ENCODE measurements around the gene YEATS2.

YEATS2 gene

GRCh38 chr3:183790700-183791099, 93.1 kb downstream of the YEATS2 start:
- H3K36me3 ChIP-seq (ENCODE audit: control insufficient read depth in 1 of 2, insufficient read depth in 2 of 2, low read length in 2 of 2), result peaks cover 7 to 50% of the 10 kb centered on the region in 2 donors

GRCh38 chr3:183792976-183793375, 95.4 kb downstream of the YEATS2 start:
- Histone ChIP-seq H3K9ac (ENCODE audit: low read depth in 1 of 2, low read length in 2 of 2) (no peak overlapping the region), H3K27ac (ENCODE audit: low read depth, low read length) (no peak overlapping the region), H3K4me1 (ENCODE audit: control insufficient read depth in 1 of 2, insufficient read depth in 2 of 2, low read length in 2 of 2) (no peaks in the 10 kb centered on the region), H3K36me3 (ENCODE audit: control insufficient read depth in 1 of 2, insufficient read depth in 2 of 2, low read length in 2 of 2) (peaks cover 4 to 39% of the 10 kb centered on the region in 2 donors), H3K9me3 (ENCODE audit: control insufficient read depth in 1 of 2, low read length in 2 of 2) (no peaks in the 10 kb centered on the region), H3K27me3 (ENCODE audit: control insufficient read depth in 1 of 2, insufficient read depth in 2 of 2, low read length in 2 of 2) (no peaks in the 10 kb centered on the region), H3K4me3 (ENCODE audit: low read depth in 1 of 2, low read length in 2 of 2) (no peak overlapping the region)

More at GRCh38 chr3:183790700-183791099, 93.1 kb downstream of the YEATS2 start:
- Histone ChIP-seq H3K4me1 (ENCODE audit: control insufficient read depth in 1 of 2, insufficient read depth in 2 of 2, low read length in 2 of 2) (no peaks in the 10 kb centered on the region), H3K27ac (ENCODE audit: low read depth, low read length) (no peak overlapping the region), H3K9me3 (ENCODE audit: control insufficient read depth in 1 of 2, low read length in 2 of 2) (no peaks in the 10 kb centered on the region), H3K9ac (ENCODE audit: low read depth in 1 of 2, low read length in 2 of 2) (no peak overlapping the region), H3K27me3 (ENCODE audit: control insufficient read depth in 1 of 2, insufficient read depth in 2 of 2, low read length in 2 of 2) (no peaks in the 10 kb centered on the region), H3K4me3 (ENCODE audit: low read depth in 1 of 2, low read length in 2 of 2) (no peak overlapping the region)

GRCh38 chr3:183794452-183794851, 96.9 kb downstream of the YEATS2 start:
- H3K9me3 ChIP-seq (ENCODE audit: control insufficient read depth in 1 of 2, low read length in 2 of 2), result no peaks in the 10 kb centered on the region
- no peaks in the 10 kb centered on the region for H3K27me3 ChIP-seq (ENCODE audit: control insufficient read depth in 1 of 2, insufficient read depth in 2 of 2, low read length in 2 of 2)
- peaks cover 14 to 50% of the 10 kb centered on the region in 2 donors for H3K36me3 ChIP-seq (ENCODE audit: control insufficient read depth in 1 of 2, insufficient read depth in 2 of 2, low read length in 2 of 2)
- no peaks in the 10 kb centered on the region for H3K4me1 ChIP-seq (ENCODE audit: control insufficient read depth in 1 of 2, insufficient read depth in 2 of 2, low read length in 2 of 2)
- H3K27ac ChIP-seq (ENCODE audit: low read depth, low read length), result no peak overlapping the region
- H3K4me3 ChIP-seq (ENCODE audit: low read depth in 1 of 2, low read length in 2 of 2), result no peak overlapping the region
- no peak overlapping the region for H3K9ac ChIP-seq (ENCODE audit: low read depth in 1 of 2, low read length in 2 of 2)

- Histone ChIP-seq H3K4me1 (ENCODE audit: control insufficient read depth in 1 of 2, insufficient read depth in 2 of 2, low read length in 2 of 2) (no peaks in the 10 kb centered on the region), H3K9ac (ENCODE audit: low read depth in 1 of 2, low read length in 2 of 2) (no peak overlapping the region), H3K27me3 (ENCODE audit: control insufficient read depth in 1 of 2, insufficient read depth in 2 of 2, low read length in 2 of 2) (no peaks in the 10 kb centered on the region), H3K9me3 (ENCODE audit: control insufficient read depth in 1 of 2, low read length in 2 of 2) (no peaks in the 10 kb centered on the region), H3K36me3 (ENCODE audit: control insufficient read depth in 1 of 2, insufficient read depth in 2 of 2, low read length in 2 of 2) (peaks cover 25 to 51% of the 10 kb centered on the region in 2 donors), H3K27ac (ENCODE audit: low read depth, low read length) (no peak overlapping the region), H3K4me3 (ENCODE audit: low read depth in 1 of 2, low read length in 2 of 2) (no peak overlapping the region)
Observed at GRCh38 chr3:183796372-183796771, 98.8 kb downstream of the YEATS2 start.

GRCh38 chr3:183797996-183798395, 100.4 kb downstream of the YEATS2 start:
- peaks cover 36 to 55% of the 10 kb centered on the region in 2 donors for H3K36me3 ChIP-seq (ENCODE audit: control insufficient read depth in 1 of 2, insufficient read depth in 2 of 2, low read length in 2 of 2)
- H3K27me3 ChIP-seq (ENCODE audit: control insufficient read depth in 1 of 2, insufficient read depth in 2 of 2, low read length in 2 of 2), result no peaks in the 10 kb centered on the region
- H3K9ac ChIP-seq (ENCODE audit: low read depth in 1 of 2, low read length in 2 of 2), result no peak overlapping the region
- H3K4me1 ChIP-seq (ENCODE audit: control insufficient read depth in 1 of 2, insufficient read depth in 2 of 2, low read length in 2 of 2), result no peaks in the 10 kb centered on the region
- no peak overlapping the region for H3K27ac ChIP-seq (ENCODE audit: low read depth, low read length)
- no peaks in the 10 kb centered on the region for H3K9me3 ChIP-seq (ENCODE audit: control insufficient read depth in 1 of 2, low read length in 2 of 2)
- no peak overlapping the region for H3K4me3 ChIP-seq (ENCODE audit: low read depth in 1 of 2, low read length in 2 of 2)

- Histone ChIP-seq H3K4me3 (ENCODE audit: low read depth in 1 of 2, low read length in 2 of 2) (no peak overlapping the region), H3K4me1 (ENCODE audit: control insufficient read depth in 1 of 2, insufficient read depth in 2 of 2, low read length in 2 of 2) (no peaks in the 10 kb centered on the region), H3K9ac (ENCODE audit: low read depth in 1 of 2, low read length in 2 of 2) (no peak overlapping the region), H3K9me3 (ENCODE audit: control insufficient read depth in 1 of 2, low read length in 2 of 2) (no peaks in the 10 kb centered on the region), H3K27ac (ENCODE audit: low read depth, low read length) (no peak overlapping the region), H3K27me3 (ENCODE audit: control insufficient read depth in 1 of 2, insufficient read depth in 2 of 2, low read length in 2 of 2) (no peaks in the 10 kb centered on the region), H3K36me3 (ENCODE audit: control insufficient read depth in 1 of 2, insufficient read depth in 2 of 2, low read length in 2 of 2) (peaks cover 46 to 59% of the 10 kb centered on the region in 2 donors)
Observed at GRCh38 chr3:183799461-183799860, 101.9 kb downstream of the YEATS2 start.

GRCh38 chr3:183800243-183800863, 102.8 kb downstream of the YEATS2 start:
- no peak overlapping the region for H3K27ac ChIP-seq (ENCODE audit: low read depth, low read length)
- H3K4me1 ChIP-seq (ENCODE audit: control insufficient read depth in 1 of 2, insufficient read depth in 2 of 2, low read length in 2 of 2), result no peaks in the 10 kb centered on the region
- no peaks in the 10 kb centered on the region for H3K9me3 ChIP-seq (ENCODE audit: control insufficient read depth in 1 of 2, low read length in 2 of 2)
- no peaks in the 10 kb centered on the region for H3K27me3 ChIP-seq (ENCODE audit: control insufficient read depth in 1 of 2, insufficient read depth in 2 of 2, low read length in 2 of 2)
- H3K9ac ChIP-seq (ENCODE audit: low read depth in 1 of 2, low read length in 2 of 2), result no peak overlapping the region
- no peak overlapping the region for H3K4me3 ChIP-seq (ENCODE audit: low read depth in 1 of 2, low read length in 2 of 2)
- peaks cover 47 to 57% of the 10 kb centered on the region in 2 donors for H3K36me3 ChIP-seq (ENCODE audit: control insufficient read depth in 1 of 2, insufficient read depth in 2 of 2, low read length in 2 of 2)

- no peak overlapping the region for H3K9ac ChIP-seq (ENCODE audit: low read depth in 1 of 2, low read length in 2 of 2)
Observed at GRCh38 chr3:183801601-183802000, 104.0 kb downstream of the YEATS2 start.

GRCh38 chr3:183802989-183803388, 105.4 kb downstream of the YEATS2 start:
- no peaks in the 10 kb centered on the region for H3K27me3 ChIP-seq (ENCODE audit: control insufficient read depth in 1 of 2, insufficient read depth in 2 of 2, low read length in 2 of 2)
- no peak overlapping the region for H3K27ac ChIP-seq (ENCODE audit: low read depth, low read length)
- H3K4me1 ChIP-seq (ENCODE audit: control insufficient read depth in 1 of 2, insufficient read depth in 2 of 2, low read length in 2 of 2), result no peaks in the 10 kb centered on the region
- H3K9ac ChIP-seq (ENCODE audit: low read depth in 1 of 2, low read length in 2 of 2), result no peak overlapping the region
- H3K9me3 ChIP-seq (ENCODE audit: control insufficient read depth in 1 of 2, low read length in 2 of 2), result no peaks in the 10 kb centered on the region
- H3K4me3 ChIP-seq (ENCODE audit: low read depth in 1 of 2, low read length in 2 of 2), result no peak overlapping the region
- H3K36me3 ChIP-seq (ENCODE audit: control insufficient read depth in 1 of 2, insufficient read depth in 2 of 2, low read length in 2 of 2), result peaks cover 65 to 78% of the 10 kb centered on the region in 2 donors

More at GRCh38 chr3:183801601-183802000, 104.0 kb downstream of the YEATS2 start:
- Histone ChIP-seq H3K9me3 (ENCODE audit: control insufficient read depth in 1 of 2, low read length in 2 of 2) (no peaks in the 10 kb centered on the region), H3K27ac (ENCODE audit: low read depth, low read length) (no peak overlapping the region), H3K36me3 (ENCODE audit: control insufficient read depth in 1 of 2, insufficient read depth in 2 of 2, low read length in 2 of 2) (peaks cover 57 to 68% of the 10 kb centered on the region in 2 donors), H3K27me3 (ENCODE audit: control insufficient read depth in 1 of 2, insufficient read depth in 2 of 2, low read length in 2 of 2) (no peaks in the 10 kb centered on the region), H3K4me1 (ENCODE audit: control insufficient read depth in 1 of 2, insufficient read depth in 2 of 2, low read length in 2 of 2) (no peaks in the 10 kb centered on the region), H3K4me3 (ENCODE audit: low read depth in 1 of 2, low read length in 2 of 2) (no peak overlapping the region)

- Histone ChIP-seq H3K9me3 (ENCODE audit: control insufficient read depth in 1 of 2, low read length in 2 of 2) (no peaks in the 10 kb centered on the region), H3K36me3 (ENCODE audit: control insufficient read depth in 1 of 2, insufficient read depth in 2 of 2, low read length in 2 of 2) (peaks cover 41 to 76% of the 10 kb centered on the region in 2 donors), H3K4me3 (ENCODE audit: low read depth in 1 of 2, low read length in 2 of 2) (no peak overlapping the region), H3K27ac (ENCODE audit: low read depth, low read length) (no peak overlapping the region), H3K9ac (ENCODE audit: low read depth in 1 of 2, low read length in 2 of 2) (no peak overlapping the region), H3K4me1 (ENCODE audit: control insufficient read depth in 1 of 2, insufficient read depth in 2 of 2, low read length in 2 of 2) (peaks cover 0 to 5% of the 10 kb centered on the region in 2 donors), H3K27me3 (ENCODE audit: control insufficient read depth in 1 of 2, insufficient read depth in 2 of 2, low read length in 2 of 2) (no peaks in the 10 kb centered on the region)
Observed at GRCh38 chr3:183807209-183807728, 109.7 kb downstream of the YEATS2 start.

Data from duodenal mucosa (tissue), 2 donors.